Measurements from ENCODE around the gene TCF4.

Gene TCF4

DNA sequence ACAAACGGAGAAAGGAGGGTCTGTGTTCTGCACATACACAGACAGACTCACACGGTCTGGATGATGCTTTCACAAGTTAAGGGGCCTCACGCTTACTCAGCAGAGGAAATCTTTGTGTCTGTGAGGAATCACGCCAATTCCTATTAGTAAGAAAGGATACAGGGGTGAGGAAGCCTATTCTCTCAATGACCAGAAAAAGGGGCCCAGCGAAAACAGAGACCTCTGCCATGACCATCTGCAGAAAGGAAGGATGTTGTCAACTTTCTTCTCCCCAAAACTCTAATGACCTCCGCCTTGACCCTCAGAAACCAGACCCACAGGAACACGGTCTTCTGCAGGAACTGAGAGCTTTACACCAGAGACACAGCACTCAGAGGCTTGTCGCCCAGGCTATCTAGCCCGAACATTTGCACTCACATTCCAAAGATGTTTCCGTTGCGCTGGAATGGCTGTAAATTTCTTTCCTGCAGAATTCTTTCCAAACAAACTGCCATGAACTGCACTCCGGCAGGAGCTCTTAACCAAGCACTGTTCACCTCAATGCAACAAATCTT lies 186.3 kb downstream of the TCF4 start:
- H3K4me3 ChIP-seq (ENCODE audit: low read depth, low read length) = no peak overlapping the region
- no peak for TF ChIP-seq CTCF (IDR thresholded peaks at IDR 0.05; ENCODE audit: borderline replicate concordance, insufficient read depth, low read depth, low read length)

- TF ChIP-seq CTCF (IDR thresholded peaks at IDR 0.05; ENCODE audit: borderline replicate concordance, insufficient read depth, low read depth, low read length) = no peak
- H3K4me3 ChIP-seq (ENCODE audit: low read depth, low read length) = no peak overlapping the region
Measured at GRCh38 chr18:55400590-55401541, 187.1 kb downstream of the TCF4 start.

DNA sequence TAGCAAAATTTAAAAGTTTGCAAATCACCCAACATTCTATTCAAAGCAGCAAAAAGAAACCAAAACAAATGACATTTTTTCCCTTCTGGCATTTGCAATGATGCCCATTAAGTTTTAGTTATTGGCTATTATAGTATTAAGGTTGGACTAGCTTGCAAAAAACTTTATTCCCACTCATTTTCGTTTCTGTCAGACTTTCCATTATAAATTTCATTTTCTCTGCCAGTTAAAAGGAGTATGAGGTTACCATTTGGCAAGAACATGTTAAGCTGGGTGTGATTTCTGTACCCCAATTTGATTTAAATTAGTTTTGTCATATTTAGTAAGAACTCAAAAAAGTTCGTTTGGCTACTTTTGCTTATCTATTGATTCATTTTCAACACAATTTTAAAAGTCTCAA lies 187.9 kb downstream of the TCF4 start:
- no peak overlapping the region for H3K4me3 ChIP-seq (ENCODE audit: low read depth, low read length)
- TF ChIP-seq CTCF (IDR thresholded peaks at IDR 0.05; ENCODE audit: borderline replicate concordance, insufficient read depth, low read depth, low read length) = no peak

DNA sequence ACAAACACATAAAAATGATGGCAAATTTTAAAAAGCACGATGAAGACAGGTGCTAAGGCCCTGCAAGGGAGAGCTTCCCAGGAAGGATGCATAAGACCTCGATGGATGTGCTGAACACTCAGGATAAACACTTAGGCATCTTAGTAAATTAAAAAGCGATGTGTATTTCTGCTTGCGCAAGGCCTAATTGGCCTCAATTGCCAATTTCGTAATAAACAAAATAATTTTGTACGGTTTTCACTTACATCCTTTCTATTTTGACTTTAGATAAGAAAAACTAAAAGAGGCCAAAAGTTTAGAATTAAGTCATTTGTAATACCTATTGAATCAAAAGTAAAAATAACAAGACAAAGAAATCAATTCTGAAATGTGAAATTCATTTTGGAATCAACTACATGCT lies 189.1 kb downstream of the TCF4 start:
- TF ChIP-seq CTCF (IDR thresholded peaks at IDR 0.05; ENCODE audit: borderline replicate concordance, insufficient read depth, low read depth, low read length) = no peak
- no peak overlapping the region for H3K4me3 ChIP-seq (ENCODE audit: low read depth, low read length)

DNA sequence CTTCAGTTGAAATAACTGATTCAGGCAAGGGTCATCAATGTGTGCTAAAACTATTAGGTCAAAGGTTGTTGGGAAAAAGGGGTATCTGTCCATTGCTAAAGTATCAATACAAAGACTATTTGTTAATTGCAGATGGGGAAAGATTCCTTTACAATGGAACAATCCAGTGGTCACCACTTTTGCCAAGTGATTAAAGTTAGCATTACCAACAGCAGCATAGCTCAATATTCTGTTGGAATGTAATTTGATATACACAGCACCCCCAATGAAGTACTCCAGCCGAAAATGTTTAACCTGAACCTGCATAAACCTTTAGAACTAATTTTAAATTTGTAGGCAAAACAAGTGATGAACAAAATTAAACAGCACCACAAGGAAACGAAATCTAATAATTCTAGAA lies 191.0 kb downstream of the TCF4 start:
- no peak overlapping the region for H3K4me3 ChIP-seq (ENCODE audit: low read depth, low read length)
- TF ChIP-seq CTCF (IDR thresholded peaks at IDR 0.05; ENCODE audit: borderline replicate concordance, insufficient read depth, low read depth, low read length) = no peak

DNA sequence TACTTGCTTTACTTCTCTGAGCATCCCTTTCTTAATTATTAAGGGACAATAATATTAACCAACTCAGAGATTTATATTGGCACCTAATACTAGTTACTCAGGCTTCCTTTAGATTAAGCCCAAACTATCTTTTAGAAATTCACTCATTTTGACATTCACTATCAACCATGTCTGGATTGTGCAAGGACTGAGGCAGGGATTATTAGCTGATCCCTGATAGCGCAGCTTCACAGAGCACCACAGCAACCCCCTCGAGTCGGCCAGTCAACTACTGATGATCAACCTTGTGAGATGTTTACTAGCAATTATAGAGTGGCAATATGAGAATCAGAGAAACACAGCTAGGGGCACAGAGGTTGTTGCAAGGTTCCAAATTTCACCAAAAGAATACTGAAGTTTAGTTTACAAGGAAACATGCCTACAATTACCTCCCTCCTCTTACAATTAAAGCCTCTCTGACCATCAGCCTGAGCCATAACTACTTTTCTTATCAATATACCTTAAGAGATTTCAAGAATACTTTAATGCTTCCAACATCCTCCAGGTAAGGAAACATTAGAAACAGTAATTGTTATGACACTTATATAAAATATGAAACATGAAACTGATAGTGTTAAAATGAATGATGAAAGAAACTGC lies 191.6 kb downstream of the TCF4 start:
- TF ChIP-seq CTCF (IDR thresholded peaks at IDR 0.05; ENCODE audit: borderline replicate concordance, insufficient read depth, low read depth, low read length) = no peak
- no peak overlapping the region for H3K4me3 ChIP-seq (ENCODE audit: low read depth, low read length)
